Suprapubic skin (tissue), 3 donors: ENCODE results near the gene COL6A1.

ENCODE experiments used
- CTCF ChIP-seq, 2 donors: fragments of 200-600 bp in 1 of 2; fragments of 450-650 bp in 1 of 2; sonication (generic) in 1 of 2; IDR thresholded peaks; one replicate each; pipeline ENCODE4 v1.5.1; 2016 to 2019; ENCODE audit warnings: antibody characterized with exemption in 2 of 2, mild to moderate bottlenecking in 1 of 2, moderate library complexity in 1 of 2
- POLR2AphosphoS5 ChIP-seq, 3 donors: sonication (generic); formaldehyde crosslinking; IDR thresholded peaks; one replicate each; pipeline ENCODE4 v1.6.1; 2017; ENCODE audit warnings: antibody characterized with exemption in 3 of 3

DNA sequence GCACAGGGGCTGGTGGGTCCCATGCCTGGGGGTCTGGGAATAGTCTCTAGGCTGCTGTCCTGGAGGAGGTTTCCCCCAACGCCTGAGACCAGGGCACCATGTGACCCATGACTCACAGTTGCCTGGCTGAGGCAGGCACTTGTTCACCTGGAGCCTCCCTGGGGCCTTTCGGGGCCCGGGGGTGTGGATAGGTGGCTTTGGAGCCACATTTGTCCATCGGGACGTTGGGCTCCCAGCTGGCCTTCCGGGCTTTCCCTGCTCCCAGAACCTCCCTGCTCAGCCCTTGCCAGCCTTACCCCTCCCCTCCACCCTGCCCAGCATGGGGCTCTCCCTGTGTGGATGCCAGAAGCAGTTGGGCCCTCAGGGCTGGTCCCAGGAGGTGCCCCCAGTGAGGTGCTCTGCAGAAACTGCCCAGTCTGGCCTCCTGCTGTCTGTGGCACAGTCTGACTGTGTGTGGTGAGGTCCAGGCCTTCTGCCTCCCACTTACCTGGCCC lies 14.2 kb downstream of the COL6A1 start:
- TF ChIP-seq CTCF (IDR thresholded peaks at IDR 0.05) (no peak), POLR2AphosphoS5 (IDR thresholded peaks at IDR 0.05) (no peak)
